OCI-LY1 (cell line): ENCODE data around the gene TBC1D2B.

ENCODE experiments used
- H2AFZ ChIP-seq: fragments of 200-600 bp; sonication (generic), shearing (Covaris generic); 2 replicates; pipeline ENCODE4 v1.6.0; 2014; ENCODE audit warnings: antibody characterized with exemption, mild to moderate bottlenecking, low read length
- H3F3A ChIP-seq: fragments of 200-600 bp; sonication (generic), shearing (Covaris generic); 2 replicates; pipeline ENCODE4 v1.6.0; 2014; ENCODE audit warnings: mild to moderate bottlenecking, antibody characterized with exemption, low read length, moderate library complexity; ENCODE audit not compliant: insufficient read depth
- H3K27ac ChIP-seq: fragments of 200-600 bp; sonication (generic); 2 replicates; pipeline ENCODE4 v1.5.1; 2014; ENCODE audit warnings: low read length, mixed run types, mild to moderate bottlenecking, low read depth; ENCODE audit not compliant: poor library complexity, severe bottlenecking
- H3K27me3 ChIP-seq: fragments of 200-600 bp; sonication (generic); 2 replicates; pipeline ENCODE4 v1.6.0; 2014; ENCODE audit warnings: antibody characterized with exemption, mild to moderate bottlenecking, low read length, moderate library complexity; ENCODE audit not compliant: insufficient read depth
- H3K36me3 ChIP-seq: fragments of 200-600 bp; sonication (generic); 2 replicates; pipeline ENCODE4 v1.6.1; 2014; ENCODE audit warnings: mild to moderate bottlenecking, antibody characterized with exemption, low read length, moderate library complexity, mixed read lengths; ENCODE audit not compliant: insufficient read depth
- H3K4me1 ChIP-seq: fragments of 200-600 bp; sonication (generic); 2 replicates; pipeline ENCODE4 v1.5.1; 2014; ENCODE audit warnings: mild to moderate bottlenecking, low read length, moderate library complexity; ENCODE audit not compliant: insufficient read depth, severe bottlenecking
- H3K4me2 ChIP-seq: fragments of 200-600 bp; sonication (generic), shearing (Covaris generic); 2 replicates; pipeline ENCODE4 v1.6.1; 2014; ENCODE audit warnings: low read length
- H3K4me3 ChIP-seq: fragments of 200-600 bp; sonication (generic); 2 replicates; pipeline ENCODE4 v1.5.1; 2014; ENCODE audit warnings: low read length, low read depth, mild to moderate bottlenecking, mixed read lengths; ENCODE audit not compliant: poor library complexity, severe bottlenecking
- H3K79me2 ChIP-seq: fragments of 200-600 bp; shearing (Covaris generic); 2 replicates; pipeline ENCODE4 v1.6.1; 2016; ENCODE audit warnings: mixed run types, low read length, mixed read lengths; ENCODE audit not compliant: insufficient read depth
- H3K9ac ChIP-seq: fragments of 200-600 bp; sonication (generic), shearing (Covaris generic); 2 replicates; pipeline ENCODE4 v1.6.1; 2014; ENCODE audit warnings: mild to moderate bottlenecking, low read length, mixed read lengths
- H3K9me2 ChIP-seq: fragments of 200-600 bp; sonication (generic), shearing (Covaris generic); 2 replicates; pipeline ENCODE4 v1.6.1; 2014; ENCODE audit warnings: low read depth, mild to moderate bottlenecking, low read length, mixed read lengths
- H3K9me3 ChIP-seq: fragments of 200-600 bp; shearing (Covaris generic); 2 replicates; pipeline ENCODE4 v1.6.1; 2014; ENCODE audit warnings: low read length, mixed read lengths
- H4K20me1 ChIP-seq: fragments of 200-600 bp; sonication (generic), shearing (Covaris generic); 2 replicates; pipeline ENCODE4 v1.6.0; 2016; ENCODE audit warnings: mild to moderate bottlenecking, low read length; ENCODE audit not compliant: insufficient read depth
- EZH2 ChIP-seq: fragments of 200-600 bp; sonication (generic), shearing (Covaris generic); IDR thresholded peaks from 2 replicates; pipeline ENCODE4 v1.8.0; 2017; ENCODE audit warnings: borderline replicate concordance, mixed run types, mild to moderate bottlenecking, antibody characterized with exemption, low read length, moderate library complexity, mixed read lengths
- TF ChIP-seq, protein P1 (sequence below): fragments of 200-600 bp; sonication (generic), shearing (Covaris generic); IDR thresholded peaks from 2 replicates; pipeline ENCODE4 v1.5.1; 2017; ENCODE audit warnings: mild to moderate bottlenecking, antibody characterized with exemption, low read length, moderate library complexity, mixed read lengths

Gene TBC1D2B

DNA sequence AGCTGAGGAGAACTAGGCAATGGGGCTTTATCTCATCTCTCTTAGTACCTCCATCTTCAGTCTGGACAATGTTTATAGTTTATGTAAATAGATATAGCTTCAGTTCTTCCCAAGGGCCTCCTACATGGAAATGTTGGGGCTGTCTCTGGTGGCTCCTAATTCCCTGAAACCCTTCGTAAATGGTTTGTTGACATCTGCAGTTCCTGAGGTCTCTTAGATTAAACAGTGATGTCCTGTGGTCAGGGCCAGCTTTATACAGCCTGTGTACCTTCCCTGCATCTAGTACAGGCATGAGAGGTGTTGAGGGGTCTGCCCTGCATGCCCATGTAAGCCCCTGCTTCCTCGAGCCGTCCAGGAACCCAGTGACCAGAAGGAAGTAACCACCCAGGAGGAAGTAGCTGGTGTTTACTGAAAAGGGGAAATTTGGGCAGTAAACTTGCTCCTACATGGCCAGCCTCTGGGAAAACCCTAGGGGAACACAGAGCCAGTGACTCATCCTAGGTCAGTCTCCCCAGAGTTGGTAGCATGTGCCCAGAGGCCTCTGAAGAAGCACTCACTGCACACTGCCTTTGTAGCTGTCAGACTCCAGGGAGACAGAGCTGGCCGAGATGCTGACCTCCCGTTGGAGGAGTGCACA, 4.7 kb upstream of the TBC1D2B start:
- H3K9ac ChIP-seq, result no peak overlapping the region
- H3F3A ChIP-seq, result no peaks in the 10 kb centered on the region
- H3K9me2 ChIP-seq, result no peaks in the 10 kb centered on the region
- no peaks in the 10 kb centered on the region for H3K36me3 ChIP-seq
- H3K4me1 ChIP-seq, result peaks cover 20% of the 10 kb centered on the region
- H3K79me2 ChIP-seq, result 0 out of 2 replicates have a peak, but pooled peaks cover under 1% of the 10 kb centered on the region
- no peaks in the 10 kb centered on the region for H4K20me1 ChIP-seq
- no peaks in the 10 kb centered on the region for H3K9me3 ChIP-seq
- H2AFZ ChIP-seq, result no peak overlapping the region
- TF ChIP-seq, protein P1, sequence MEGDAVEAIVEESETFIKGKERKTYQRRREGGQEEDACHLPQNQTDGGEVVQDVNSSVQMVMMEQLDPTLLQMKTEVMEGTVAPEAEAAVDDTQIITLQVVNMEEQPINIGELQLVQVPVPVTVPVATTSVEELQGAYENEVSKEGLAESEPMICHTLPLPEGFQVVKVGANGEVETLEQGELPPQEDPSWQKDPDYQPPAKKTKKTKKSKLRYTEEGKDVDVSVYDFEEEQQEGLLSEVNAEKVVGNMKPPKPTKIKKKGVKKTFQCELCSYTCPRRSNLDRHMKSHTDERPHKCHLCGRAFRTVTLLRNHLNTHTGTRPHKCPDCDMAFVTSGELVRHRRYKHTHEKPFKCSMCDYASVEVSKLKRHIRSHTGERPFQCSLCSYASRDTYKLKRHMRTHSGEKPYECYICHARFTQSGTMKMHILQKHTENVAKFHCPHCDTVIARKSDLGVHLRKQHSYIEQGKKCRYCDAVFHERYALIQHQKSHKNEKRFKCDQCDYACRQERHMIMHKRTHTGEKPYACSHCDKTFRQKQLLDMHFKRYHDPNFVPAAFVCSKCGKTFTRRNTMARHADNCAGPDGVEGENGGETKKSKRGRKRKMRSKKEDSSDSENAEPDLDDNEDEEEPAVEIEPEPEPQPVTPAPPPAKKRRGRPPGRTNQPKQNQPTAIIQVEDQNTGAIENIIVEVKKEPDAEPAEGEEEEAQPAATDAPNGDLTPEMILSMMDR, result no peak
- no peak for TF ChIP-seq EZH2
- H3K4me2 ChIP-seq, result no peak overlapping the region
- no peaks in the 10 kb centered on the region for H3K27me3 ChIP-seq
- no peak overlapping the region for H3K4me3 ChIP-seq
- H3K27ac ChIP-seq, result no peak overlapping the region

DNA sequence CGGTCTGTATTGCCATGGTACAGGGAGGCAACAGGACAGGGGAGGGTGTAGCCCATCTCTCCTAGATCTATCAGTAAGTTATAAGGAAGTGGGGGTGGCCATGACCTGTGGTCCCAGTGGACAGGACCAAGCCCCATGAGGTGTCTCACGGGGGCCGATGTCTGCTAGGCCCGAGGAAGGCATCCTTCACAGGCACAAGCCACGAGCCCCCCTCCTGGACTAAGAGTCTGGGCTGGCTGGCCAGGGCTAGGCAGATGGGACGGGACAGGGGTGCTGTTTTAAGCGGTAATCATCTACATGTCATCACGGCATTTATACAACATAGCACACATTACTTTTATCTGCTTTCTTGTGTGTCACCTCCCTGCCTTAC, 2.6 kb upstream of the TBC1D2B start:
- Histone ChIP-seq H3K4me3 (no peak overlapping the region), H3K79me2 (peaks cover 19% of the 10 kb centered on the region), H3K27ac (no peak overlapping the region), H3K4me2 (no peak overlapping the region), H3F3A (no peaks in the 10 kb centered on the region), H3K9me2 (no peaks in the 10 kb centered on the region), H4K20me1 (no peaks in the 10 kb centered on the region), H3K36me3 (no peaks in the 10 kb centered on the region), H3K9me3 (no peaks in the 10 kb centered on the region), H3K27me3 (no peaks in the 10 kb centered on the region), H3K9ac (no peak overlapping the region), H3K4me1 (peaks cover 36% of the 10 kb centered on the region), H2AFZ (no peak overlapping the region)
- TF ChIP-seq EZH2, result no peak
- TF ChIP-seq, protein P1, result no peak

DNA sequence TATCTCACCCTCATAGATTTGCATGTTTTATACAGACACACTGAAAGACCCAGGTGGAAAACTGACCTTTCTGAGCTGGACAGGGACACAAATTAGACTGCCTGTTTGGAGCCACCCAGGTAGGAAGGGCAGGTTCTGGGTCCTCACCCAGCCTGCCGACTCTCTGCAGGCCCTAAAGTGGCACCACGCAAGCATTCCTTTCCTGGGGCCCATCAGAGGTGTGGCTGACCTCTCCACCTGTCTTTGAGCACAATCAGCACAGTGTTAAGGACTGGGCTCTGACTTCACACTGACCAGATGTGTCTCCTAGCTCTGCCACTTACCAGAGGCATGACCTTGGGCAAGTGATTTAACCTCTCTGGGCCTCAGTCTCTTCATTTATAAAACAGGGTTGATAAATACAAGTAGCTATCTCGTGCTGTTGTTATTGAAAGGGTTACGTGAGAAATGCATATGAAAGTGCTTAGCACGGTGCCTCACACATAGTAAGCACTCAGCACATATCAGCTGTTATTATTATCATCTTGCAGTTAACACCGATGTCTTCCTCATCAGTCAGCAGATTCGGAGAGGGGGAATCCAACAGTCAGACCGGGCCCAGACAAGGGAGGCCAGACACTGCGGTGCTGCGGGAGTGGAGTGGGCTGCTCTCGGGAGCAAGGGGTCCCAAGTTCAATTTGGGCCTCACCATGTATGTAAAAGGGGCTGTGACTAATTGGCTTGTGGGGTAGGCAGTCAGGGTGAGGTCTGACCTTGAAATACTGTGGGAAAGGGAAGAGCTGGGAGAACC, 2.0 kb upstream of the TBC1D2B start:
- Histone ChIP-seq H3K27ac (no peak overlapping the region), H3K9ac (no peak overlapping the region), H3K4me1 (peaks cover 33% of the 10 kb centered on the region), H3K36me3 (peaks cover 4% of the 10 kb centered on the region; the same call in 1 of the 2 replicates), H3K9me2 (no peaks in the 10 kb centered on the region), H3K9me3 (no peaks in the 10 kb centered on the region), H3K4me2 (no peak overlapping the region), H3F3A (no peaks in the 10 kb centered on the region), H2AFZ (no peak overlapping the region), H4K20me1 (no peaks in the 10 kb centered on the region), H3K4me3 (no peak overlapping the region), H3K79me2 (peaks cover 24% of the 10 kb centered on the region), H3K27me3 (no peaks in the 10 kb centered on the region)
- no peak for TF ChIP-seq EZH2
- TF ChIP-seq, protein P1, result no peak
